Colonic mucosa (tissue), 4 donors: ENCODE data around the gene SYT1. TPM values are rescaled to one million over a fixed set of nuclear protein-coding genes. Genes with fewer than 3 reads are reported as not detected.

ENCODE experiments used
- DNase-seq: peaks from one replicate; pipeline ENCODE4 v3.0.0-alpha.2; 2020
- H3K27ac ChIP-seq: fragments of 200-600 bp; one replicate; pipeline ENCODE4 v1.8.0; 2021
- H3K27me3 ChIP-seq: fragments of 200-600 bp; one replicate; pipeline ENCODE4 v1.8.0; 2021
- H3K36me3 ChIP-seq: fragments of 200-600 bp; one replicate; pipeline ENCODE4 v1.8.0; 2021
- H3K4me1 ChIP-seq: fragments of 200-600 bp; one replicate; pipeline ENCODE4 v1.8.0; 2021; ENCODE audit warnings: mild to moderate bottlenecking
- H3K4me3 ChIP-seq: fragments of 200-600 bp; one replicate; pipeline ENCODE4 v1.8.0; 2021
- H3K9ac ChIP-seq, 2 donors: one replicate each; pipeline ENCODE4 v1.7.0; 2013; ENCODE audit warnings: control low read depth in 2 of 2, low read depth in 2 of 2, low read length in 2 of 2
- H3K9me3 ChIP-seq: fragments of 200-600 bp; one replicate; pipeline ENCODE4 v1.8.0; 2021
- intact Hi-C: fragments of 100-400 bp; cut with DNase I; formaldehyde crosslinking; loops from one replicate; pipeline ENCODE4 v1.14.1; 2022
- total RNA-seq, 2 donors: library from RNA; stranded (reverse); fragmentation: NEBNext Ultra II Directional in 1 of 2; extraction: Animal tissue kit (Norgen Biotek cat#: 25700) in 1 of 2; gene quantifications; one replicate each; pipeline ENCODE4 v1.2.1, GENCODE V29; 2021
- TF ChIP-seq, protein P1 (sequence below): fragments of 200-600 bp; IDR thresholded peaks from one replicate; pipeline ENCODE4 v1.8.0; 2022; ENCODE audit warnings: antibody characterized with exemption, mild to moderate bottlenecking
- donor health status: healthy.
- donor health status: DM: no; HTN: no; CAD: no.
- donor health status: DM: no; HTN: no; CAD: no.

SYT1 gene
- total RNA-seq, 2 donors from 2014 or later = 0.94 to 3.2 TPM

DNA sequence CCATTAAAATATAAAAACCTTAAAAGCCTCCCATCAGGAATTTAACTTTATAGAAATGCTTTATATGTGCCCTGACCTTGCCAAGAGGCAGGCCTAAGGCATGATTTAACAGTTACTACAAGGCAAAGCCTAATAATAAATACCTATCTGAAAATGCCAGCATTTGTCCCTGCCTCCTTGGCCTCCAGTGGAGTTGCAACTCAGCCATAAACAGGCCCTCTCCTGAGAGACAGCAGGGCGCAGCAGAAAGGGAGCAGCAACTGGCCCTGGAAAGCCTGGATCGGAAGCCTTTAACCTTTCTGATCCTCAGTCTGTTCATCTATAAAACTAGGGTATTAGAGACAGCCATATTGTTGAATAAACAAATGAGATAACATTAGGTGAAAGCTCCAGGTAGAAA lies 501.8 kb downstream of the SYT1 start:
- Histone ChIP-seq H3K36me3 (no peaks in the 10 kb centered on the region), H3K27me3 (no peaks in the 10 kb centered on the region), H3K4me1 (no peaks in the 10 kb centered on the region), H3K4me3 (no peak overlapping the region), H3K27ac (no peak overlapping the region), H3K9me3 (no peaks in the 10 kb centered on the region), H3K9ac (no peak overlapping the region)
- DNase-seq = no peak
- TF ChIP-seq, protein P1, sequence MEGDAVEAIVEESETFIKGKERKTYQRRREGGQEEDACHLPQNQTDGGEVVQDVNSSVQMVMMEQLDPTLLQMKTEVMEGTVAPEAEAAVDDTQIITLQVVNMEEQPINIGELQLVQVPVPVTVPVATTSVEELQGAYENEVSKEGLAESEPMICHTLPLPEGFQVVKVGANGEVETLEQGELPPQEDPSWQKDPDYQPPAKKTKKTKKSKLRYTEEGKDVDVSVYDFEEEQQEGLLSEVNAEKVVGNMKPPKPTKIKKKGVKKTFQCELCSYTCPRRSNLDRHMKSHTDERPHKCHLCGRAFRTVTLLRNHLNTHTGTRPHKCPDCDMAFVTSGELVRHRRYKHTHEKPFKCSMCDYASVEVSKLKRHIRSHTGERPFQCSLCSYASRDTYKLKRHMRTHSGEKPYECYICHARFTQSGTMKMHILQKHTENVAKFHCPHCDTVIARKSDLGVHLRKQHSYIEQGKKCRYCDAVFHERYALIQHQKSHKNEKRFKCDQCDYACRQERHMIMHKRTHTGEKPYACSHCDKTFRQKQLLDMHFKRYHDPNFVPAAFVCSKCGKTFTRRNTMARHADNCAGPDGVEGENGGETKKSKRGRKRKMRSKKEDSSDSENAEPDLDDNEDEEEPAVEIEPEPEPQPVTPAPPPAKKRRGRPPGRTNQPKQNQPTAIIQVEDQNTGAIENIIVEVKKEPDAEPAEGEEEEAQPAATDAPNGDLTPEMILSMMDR = no peak
- intact Hi-C loops = no loop called here

DNA sequence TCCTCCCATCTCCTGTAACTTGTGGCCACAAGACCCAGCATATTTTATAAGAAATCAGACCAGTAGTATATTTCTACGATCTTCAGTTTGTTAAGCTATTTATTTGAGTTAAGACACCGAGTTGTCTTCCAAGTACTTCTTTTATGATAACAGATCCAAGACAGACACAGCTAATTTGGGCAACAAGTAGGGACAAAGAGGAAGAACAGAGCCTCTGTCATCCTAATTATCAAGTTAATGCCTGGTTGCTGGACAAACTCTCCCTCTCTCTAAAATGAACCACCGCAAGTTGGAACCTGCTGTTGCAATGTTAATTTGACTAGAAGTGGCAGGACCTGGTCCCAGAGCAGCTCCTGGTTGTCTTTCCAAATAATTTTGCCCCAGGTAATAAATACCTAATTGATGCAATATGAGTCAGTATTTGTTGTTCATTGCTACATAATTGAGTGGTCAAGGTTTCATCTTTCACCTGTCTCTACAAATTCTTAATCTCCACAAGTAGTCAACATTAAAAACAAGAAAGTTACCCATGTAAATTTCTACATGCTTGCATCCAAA lies 502.5 kb downstream of the SYT1 start:
- no peak overlapping the region for H3K27ac ChIP-seq
- intact Hi-C loops = no loop called here
- TF ChIP-seq, protein P1 = no peak
- H3K4me3 ChIP-seq = no peak overlapping the region
- no peaks in the 10 kb centered on the region for H3K27me3 ChIP-seq
- DNase-seq = no peak
- no peaks in the 10 kb centered on the region for H3K4me1 ChIP-seq
- H3K9ac ChIP-seq = no peak overlapping the region
- H3K9me3 ChIP-seq = no peaks in the 10 kb centered on the region
- no peaks in the 10 kb centered on the region for H3K36me3 ChIP-seq

DNA sequence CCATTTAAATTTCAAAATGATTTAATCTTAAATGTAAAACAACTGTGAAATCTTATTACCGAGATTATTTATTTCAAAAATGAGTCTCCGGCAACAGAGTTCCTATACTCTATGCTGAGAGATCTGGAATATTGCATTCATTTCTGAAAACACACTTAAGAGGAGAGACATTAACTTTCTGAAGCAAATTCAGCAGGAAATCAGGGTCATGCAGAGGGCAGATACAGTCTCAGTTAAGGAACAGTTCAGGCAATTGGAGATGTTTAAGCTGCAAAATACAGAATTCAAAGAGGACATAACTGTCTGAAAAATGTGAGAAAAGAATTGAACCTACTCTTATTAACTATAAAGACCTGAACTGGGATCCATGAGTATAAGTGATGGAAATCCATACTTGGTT lies 505.4 kb downstream of the SYT1 start:
- H3K9ac ChIP-seq = no peak overlapping the region
- H3K27ac ChIP-seq = no peak overlapping the region
- no peak overlapping the region for H3K4me3 ChIP-seq
- TF ChIP-seq, protein P1 = no peak
- H3K4me1 ChIP-seq = no peaks in the 10 kb centered on the region
- intact Hi-C loops = no loop called here
- H3K9me3 ChIP-seq = no peaks in the 10 kb centered on the region
- H3K27me3 ChIP-seq = no peaks in the 10 kb centered on the region
- no peak for DNase-seq
- H3K36me3 ChIP-seq = no peaks in the 10 kb centered on the region

DNA sequence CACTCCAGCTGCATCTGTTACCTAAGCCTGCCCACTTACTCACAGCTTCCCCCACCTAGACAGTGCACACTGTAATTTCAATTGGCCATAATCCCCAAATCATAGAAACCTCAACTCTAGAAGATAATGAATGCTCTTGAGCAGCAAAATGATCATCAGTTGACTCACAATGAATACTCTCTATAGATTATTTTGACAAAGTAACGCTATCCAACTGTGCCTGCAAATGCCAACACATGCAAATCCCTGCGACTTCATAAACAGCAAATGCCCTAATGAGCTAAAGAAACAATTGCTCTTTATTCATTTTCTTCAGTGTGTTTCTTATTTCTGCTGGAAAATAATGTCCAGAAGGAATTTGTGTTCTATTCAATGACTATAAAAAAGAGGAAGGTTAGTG lies 506.7 kb downstream of the SYT1 start:
- intact Hi-C loops = no loop called here

DNA sequence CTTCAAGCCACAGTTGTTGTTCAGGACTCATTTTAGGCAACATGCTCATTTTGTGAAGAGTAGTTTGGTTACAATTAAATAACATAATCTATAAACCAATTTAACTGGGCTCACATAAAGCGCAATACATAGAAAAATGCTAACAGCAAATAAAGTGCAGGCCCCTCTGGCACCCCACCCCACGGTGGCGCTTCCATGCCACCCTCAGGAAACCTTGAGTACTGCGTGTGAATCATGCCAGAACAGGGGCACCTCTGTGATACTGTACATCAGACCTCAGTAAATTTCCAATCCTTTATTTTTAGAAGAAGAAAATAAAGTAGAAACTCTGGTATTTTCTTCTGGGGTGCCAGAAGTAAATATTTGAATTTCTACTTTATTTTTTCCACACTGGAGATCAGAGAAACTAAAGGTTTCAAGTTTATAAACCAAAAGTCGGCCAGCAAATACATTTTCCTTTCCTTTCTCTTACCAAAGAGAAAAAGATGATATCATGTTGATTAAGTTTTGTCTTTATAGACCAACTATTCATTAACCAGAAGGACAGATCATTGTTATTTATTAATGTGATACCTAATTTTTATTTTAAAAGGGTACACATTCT lies 509.4 kb downstream of the SYT1 start:
- Histone ChIP-seq H3K36me3 (no peaks in the 10 kb centered on the region), H3K27ac (no peak overlapping the region), H3K4me1 (no peaks in the 10 kb centered on the region), H3K4me3 (no peak overlapping the region), H3K9me3 (no peaks in the 10 kb centered on the region), H3K9ac (no peak overlapping the region), H3K27me3 (no peaks in the 10 kb centered on the region)
- DNase-seq = peak; percentile 31
- intact Hi-C loops = no loop called here
- TF ChIP-seq, protein P1 = peak; percentile 44

More for the DNA sequence above, 506.7 kb downstream of the SYT1 start:
- Histone ChIP-seq H3K4me1 (no peaks in the 10 kb centered on the region), H3K4me3 (no peak overlapping the region), H3K27me3 (no peaks in the 10 kb centered on the region), H3K36me3 (no peaks in the 10 kb centered on the region), H3K9me3 (no peaks in the 10 kb centered on the region), H3K27ac (no peak overlapping the region), H3K9ac (no peak overlapping the region)
- DNase-seq = no peak
- TF ChIP-seq, protein P1 = no peak
